ENCODE results near the gene ALG1.
"Not testable (repeated sequence)": the region's sequence is repeated elsewhere in the genome, so short reads cannot be mapped to it uniquely, and the experiment has no call there.

DNA sequence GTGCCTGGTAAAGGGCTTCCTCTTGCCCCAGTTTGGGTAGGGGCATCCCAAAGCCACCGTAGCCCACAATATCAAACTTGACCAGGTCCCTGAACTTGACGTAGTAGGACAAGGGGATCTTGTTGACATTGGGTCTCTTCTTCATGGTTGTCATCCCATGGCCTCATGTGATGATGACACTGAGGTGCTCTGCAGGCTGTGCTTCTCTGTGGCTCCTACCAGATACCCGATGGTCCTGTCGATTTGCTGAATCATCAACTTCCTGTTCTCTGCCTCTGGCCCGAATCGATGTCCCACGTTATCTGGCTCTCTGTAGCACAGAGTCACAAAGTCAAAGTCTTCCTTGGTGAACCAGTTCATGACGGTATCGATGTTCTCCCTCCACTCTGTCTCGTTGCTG is 39.3 kb downstream of the ALG1 start:
- TF ChIP-seq CTCF (IDR thresholded peaks at IDR 0.05); EP300 (IDR thresholded peaks at IDR 0.05); CBX2 (IDR thresholded peaks at IDR 0.05; ENCODE audit: borderline replicate concordance, low read depth); ESRRA (IDR thresholded peaks at IDR 0.05; ENCODE audit: borderline replicate concordance, low read length); CEBPB (IDR thresholded peaks at IDR 0.05); POLR2A (IDR thresholded peaks at IDR 0.05; ENCODE audit: low read length); PHF8 (IDR thresholded peaks at IDR 0.05; ENCODE audit: borderline replicate concordance, low read depth); NFE2L2 (conservative IDR thresholded peaks at IDR 0.05; ENCODE audit: low read length); JUN (IDR thresholded peaks at IDR 0.05): not testable (repeated sequence)
